Panc1 (cell line): Measurements from ENCODE around the gene VIPR2. TPM values are rescaled to one million over a fixed set of nuclear protein-coding genes. Genes with fewer than 3 reads are reported as not detected.

Experiments used
- ATAC-seq: fragments of 200-7000 bp; cut with Tn5 transposase; 2 replicates; pipeline ENCODE4 v1.9.1; 2020; ENCODE audit warnings: mild to moderate bottlenecking, moderate library complexity
- BruUV-seq: library from RNA; stranded (reverse); fragments of 400-500 nt; replicated peaks from 2 replicates; lab custom pipeline; 2021; lab: Mats Ljungman, UMichigan
- CTCF ChIA-PET: fragments of 300-600 bp; sonication (Branson Sonifier 250); formaldehyde crosslinking; loops from one replicate; lab custom pipeline; 2022; ENCODE audit warnings: antibody characterized with exemption; lab: Charles Lee
- POLR2A ChIA-PET: fragments of 300-600 bp; sonication (Branson Sonifier 250); formaldehyde crosslinking; loops from one replicate; lab custom pipeline; 2022; ENCODE audit warnings: antibody characterized with exemption; lab: Charles Lee
- DNase-seq: peaks from one replicate; pipeline ENCODE4 v3.0.0-alpha.2; 2010; ENCODE audit warnings: low read depth, low spot score
- H3K27ac ChIP-seq: 2 replicates; pipeline ENCODE4 v1.5.1; 2011; ENCODE audit warnings: mild to moderate bottlenecking, low read length, inconsistent platforms
- H3K27me3 ChIP-seq: fragments of 200-500 bp; sonication (Bioruptor generic); 2 replicates; pipeline ENCODE4 v1.6.0; 2014; ENCODE audit warnings: low read length, inconsistent platforms; ENCODE audit not compliant: control insufficient read depth, insufficient read depth
- H3K36me3 ChIP-seq: fragments of 200-500 bp; sonication (Bioruptor generic); 2 replicates; pipeline ENCODE4 v1.5.1; 2014; ENCODE audit warnings: inconsistent platforms, mild to moderate bottlenecking, low read length, moderate library complexity; ENCODE audit not compliant: control insufficient read depth, insufficient read depth
- H3K4me1 ChIP-seq: 2 replicates; pipeline ENCODE4 v1.5.1; 2011; ENCODE audit warnings: inconsistent platforms, mild to moderate bottlenecking, low read length, moderate library complexity; ENCODE audit not compliant: control insufficient read depth, insufficient read depth
- H3K4me3 ChIP-seq, 2 experiments: 2 replicates each; pipeline ENCODE4 v1.5.1; 2011 to 2012; ENCODE audit warnings: low read depth in 2 of 2, low read length in 2 of 2, mild to moderate bottlenecking in 2 of 2, inconsistent platforms in 1 of 2, moderate library complexity in 1 of 2
- H3K9me3 ChIP-seq: fragments of 200-500 bp; sonication (Bioruptor generic); 2 replicates; pipeline ENCODE4 v1.5.1; 2014; ENCODE audit warnings: low read depth, mild to moderate bottlenecking, inconsistent platforms, low read length, moderate library complexity; ENCODE audit not compliant: control insufficient read depth, insufficient read depth
- POLR2AphosphoS5 ChIP-seq: IDR thresholded peaks from 2 replicates; pipeline ENCODE4 v1.6.1; 2012; ENCODE audit warnings: mild to moderate bottlenecking, low read depth, low read length, moderate library complexity
- REST ChIP-seq, 2 experiments: IDR thresholded peaks; 2 replicates each; pipeline ENCODE4 v1.6.1; 2011 to 2012; ENCODE audit warnings: low read depth in 2 of 2, control low read depth in 1 of 2, low read length in 1 of 2, mild to moderate bottlenecking in 1 of 2, moderate library complexity in 1 of 2; ENCODE audit not compliant: insufficient read depth in 1 of 2
- SIN3A ChIP-seq: IDR thresholded peaks from 2 replicates; pipeline ENCODE4 v1.6.1; 2012; ENCODE audit warnings: low read depth, mild to moderate bottlenecking, low read length, moderate library complexity, borderline replicate concordance; ENCODE audit not compliant: insufficient read depth
- TCF7L2 ChIP-seq: IDR thresholded peaks from 2 replicates; pipeline ENCODE4 v1.6.1; 2011; ENCODE audit warnings: mild to moderate bottlenecking, low read depth, low read length, inconsistent platforms
- in situ Hi-C: cut with HindIII; loops from 2 replicates; pipeline ENCODE4 v1.10.0; 2016; ENCODE audit warnings: low sequenced_read_pairs, low pct_unique_long_range_greater_than_20kb
- intact Hi-C: fragments of 100-400 bp; cut with micrococcal nuclease; formaldehyde crosslinking; loops from one replicate; pipeline ENCODE4 v1.10.0; 2022; ENCODE audit not compliant: unreplicated experiment
- total RNA-seq: library from RNA; stranded (reverse); gene quantifications from one replicate; pipeline ENCODE4 v1.2.1, GENCODE V29; 2021; ENCODE audit not compliant: unreplicated experiment
- TF ChIP-seq, protein P1 (sequence below): fragments of 450-650 bp; IDR thresholded peaks from 2 replicates; pipeline ENCODE4 v1.5.1; 2017; ENCODE audit warnings: mild to moderate bottlenecking

VIPR2 gene
- total RNA-seq, 1 experiment from 2014 or later = not detected

- ATAC-seq (no peak), DNase-seq (no peak)
- intact Hi-C loops = no loop called here
- Histone ChIP-seq H3K4me1 (no peaks in the 10 kb centered on the region), H3K4me3 (no peak overlapping the region), H3K27ac (no peak overlapping the region), H3K36me3 (no peaks in the 10 kb centered on the region), H3K27me3 (no peaks in the 10 kb centered on the region), H3K9me3 (no peaks in the 10 kb centered on the region)
- ChIA-PET POLR2A (no interaction called here), CTCF (no interaction called here)
- in situ Hi-C loops = no loop called here
- no TSS peak for BruUV-seq
- TF ChIP-seq REST (IDR thresholded peaks at IDR 0.05; ENCODE audit: insufficient read depth in 1 of 2, low read depth in 2 of 2, low read length in 1 of 2) = no peak
- TF ChIP-seq TCF7L2 = no peak
- TF ChIP-seq, protein P1, sequence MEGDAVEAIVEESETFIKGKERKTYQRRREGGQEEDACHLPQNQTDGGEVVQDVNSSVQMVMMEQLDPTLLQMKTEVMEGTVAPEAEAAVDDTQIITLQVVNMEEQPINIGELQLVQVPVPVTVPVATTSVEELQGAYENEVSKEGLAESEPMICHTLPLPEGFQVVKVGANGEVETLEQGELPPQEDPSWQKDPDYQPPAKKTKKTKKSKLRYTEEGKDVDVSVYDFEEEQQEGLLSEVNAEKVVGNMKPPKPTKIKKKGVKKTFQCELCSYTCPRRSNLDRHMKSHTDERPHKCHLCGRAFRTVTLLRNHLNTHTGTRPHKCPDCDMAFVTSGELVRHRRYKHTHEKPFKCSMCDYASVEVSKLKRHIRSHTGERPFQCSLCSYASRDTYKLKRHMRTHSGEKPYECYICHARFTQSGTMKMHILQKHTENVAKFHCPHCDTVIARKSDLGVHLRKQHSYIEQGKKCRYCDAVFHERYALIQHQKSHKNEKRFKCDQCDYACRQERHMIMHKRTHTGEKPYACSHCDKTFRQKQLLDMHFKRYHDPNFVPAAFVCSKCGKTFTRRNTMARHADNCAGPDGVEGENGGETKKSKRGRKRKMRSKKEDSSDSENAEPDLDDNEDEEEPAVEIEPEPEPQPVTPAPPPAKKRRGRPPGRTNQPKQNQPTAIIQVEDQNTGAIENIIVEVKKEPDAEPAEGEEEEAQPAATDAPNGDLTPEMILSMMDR = no peak
- TF ChIP-seq POLR2AphosphoS5 = no peak
- TF ChIP-seq SIN3A = no peak
Observed at GRCh38 chr7:159068488-159068811, 76.2 kb downstream of the VIPR2 start.

GRCh38 chr7:159067576-159068487 is 76.8 kb downstream of the VIPR2 start:
- CTCF ChIA-PET = no interaction called here
- TF ChIP-seq, protein P1 = no peak
- TF ChIP-seq POLR2AphosphoS5 = no peak
- TF ChIP-seq SIN3A = no peak
- no peak for TF ChIP-seq TCF7L2
- TF ChIP-seq REST (IDR thresholded peaks at IDR 0.05; ENCODE audit: insufficient read depth in 1 of 2, low read depth in 2 of 2, low read length in 1 of 2) = no peak
- in situ Hi-C loops (no loop called here), intact Hi-C loops (no loop called here)
- no peaks in the 10 kb centered on the region for H3K27me3 ChIP-seq
- BruUV-seq = no TSS peak
- H3K27ac ChIP-seq = no peak overlapping the region
- H3K9me3 ChIP-seq = no peaks in the 10 kb centered on the region
- POLR2A ChIA-PET = no interaction called here
- no peaks in the 10 kb centered on the region for H3K36me3 ChIP-seq
- DNase-seq = no peak
- H3K4me1 ChIP-seq = no peaks in the 10 kb centered on the region
- no peak for ATAC-seq
- no peak overlapping the region for H3K4me3 ChIP-seq
